Measurements from ENCODE around the gene NELL2.
"Not testable (repeated sequence)": the region's sequence is repeated elsewhere in the genome, so short reads cannot be mapped to it uniquely, and the experiment has no call there.

The NELL2 gene

DNA sequence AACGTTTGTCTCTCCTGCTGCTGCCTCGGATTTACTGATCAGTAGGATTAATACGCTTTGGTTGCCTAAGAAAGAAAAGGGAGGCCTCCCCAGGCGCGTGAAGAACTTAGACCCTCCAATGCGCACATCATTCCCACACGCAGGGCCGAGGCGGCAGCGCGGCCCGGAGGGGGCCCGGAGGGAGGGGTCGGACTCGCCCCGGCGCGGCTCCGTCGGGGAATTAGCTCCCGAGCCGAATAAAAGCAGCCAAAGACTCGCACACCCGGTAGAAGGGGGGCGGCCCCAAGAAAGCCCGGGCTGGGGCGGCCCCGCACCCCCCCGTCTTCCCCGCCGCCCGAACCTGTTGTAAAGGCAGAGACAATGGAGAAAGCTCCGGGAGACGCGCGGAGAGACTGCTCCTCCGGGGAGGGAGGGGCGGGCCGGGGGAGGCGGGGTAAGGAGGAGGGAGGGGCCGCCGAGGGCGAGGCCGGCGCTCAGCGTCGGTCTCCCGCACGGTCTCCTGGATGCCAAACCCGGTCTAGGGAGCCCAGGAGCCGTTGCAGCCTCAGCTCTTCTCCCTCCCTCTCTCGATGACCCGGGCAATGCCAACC lies at the start of gene NELL2:
NELL2 (minus strand) TSS at position 362 of the 590 bp plus-strand sequence. CDS start 446 bp downstream, outside the sequence.
- no peak for DNase-seq

- DNase-seq, result no peak
Observed at GRCh38 chr12:44921736-44922135, 45.6 kb upstream of the NELL2 start.

- no peak for DNase-seq
Observed at GRCh38 chr12:44917141-44917540, 41.0 kb upstream of the NELL2 start.

DNA sequence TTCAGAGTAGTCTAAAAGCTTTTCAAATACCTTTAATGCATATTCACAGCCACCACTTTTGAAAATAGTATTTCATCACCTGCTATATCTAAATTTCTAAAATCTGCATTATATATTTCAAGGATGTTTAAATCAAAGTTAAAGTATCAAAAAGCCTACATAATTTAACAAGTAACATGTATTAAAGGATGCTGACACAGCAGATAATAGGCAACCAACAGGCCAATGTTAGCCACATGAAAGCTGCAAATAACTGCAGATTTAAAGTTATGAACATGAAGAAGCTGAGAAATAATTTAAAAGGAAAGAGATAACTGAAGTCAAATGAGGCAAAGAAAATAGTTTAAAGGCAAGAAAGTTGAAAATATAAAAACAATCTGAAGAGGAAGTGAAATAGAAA lies 39.8 kb upstream of the NELL2 start:
- DNase-seq, result no peak

GRCh38 chr12:44904321-44904720 lies 28.2 kb upstream of the NELL2 start:
- no peak for DNase-seq

- DNase-seq, result not testable (repeated sequence)
Observed at GRCh38 chr12:44898108-44898507, 22.0 kb upstream of the NELL2 start.

DNA sequence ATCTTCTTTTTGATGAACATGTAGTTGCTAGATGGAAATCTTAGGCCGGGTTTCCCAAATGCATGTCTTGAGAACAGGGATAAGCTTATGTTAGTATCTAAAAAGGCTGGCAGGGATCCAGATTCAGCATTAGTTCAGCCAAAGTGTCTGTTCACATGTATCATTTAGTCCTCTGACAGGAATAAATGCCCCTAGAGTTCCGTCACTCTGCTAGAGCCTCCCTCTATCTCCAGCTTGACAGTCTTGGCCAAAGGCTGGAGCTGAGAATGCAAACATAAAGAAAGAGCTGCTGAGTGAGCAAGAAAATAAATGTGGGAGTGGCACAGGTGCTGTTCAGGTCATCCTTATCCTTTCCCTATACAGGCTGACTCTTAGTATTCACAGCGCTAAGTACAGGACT lies 13.8 kb upstream of the NELL2 start:
- DNase-seq, result no peak

DNA sequence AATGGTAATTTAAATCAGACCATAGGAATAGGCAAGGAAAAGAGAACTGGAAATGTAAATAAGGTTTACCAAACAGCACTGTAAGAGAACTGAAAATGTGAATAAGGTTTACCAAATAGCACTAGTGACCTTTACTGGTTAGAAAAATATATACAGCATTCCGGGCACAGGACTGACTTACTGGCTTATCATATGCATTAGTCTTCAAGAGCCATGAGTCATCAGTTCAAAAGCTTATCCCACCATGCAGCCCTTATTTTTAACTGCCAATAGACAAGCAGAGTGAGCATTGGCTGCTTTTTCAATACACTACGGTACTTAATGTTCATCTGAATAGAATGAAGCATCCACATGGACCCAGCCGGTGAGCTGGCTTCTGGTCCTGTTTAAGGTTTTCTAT lies 13.0 kb upstream of the NELL2 start:
- DNase-seq, result no peak

DNA sequence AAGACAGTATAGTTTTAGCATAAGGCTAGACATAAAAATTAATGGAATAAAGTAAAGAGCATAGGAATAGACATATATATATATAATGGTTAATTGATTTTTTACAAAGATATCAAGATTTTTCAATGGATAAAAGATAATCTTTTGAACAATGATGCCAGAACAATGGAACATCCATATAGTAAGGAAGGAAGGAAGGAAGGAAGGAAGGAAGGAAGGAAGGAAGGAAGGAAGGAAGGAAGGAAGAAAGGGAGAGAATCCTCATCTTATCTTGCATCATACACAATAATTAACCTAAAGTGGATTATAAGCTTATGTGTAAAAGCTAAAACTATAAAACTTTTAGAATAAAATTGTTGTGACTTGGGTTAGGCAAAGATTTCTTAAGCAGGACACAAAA lies 9.8 kb upstream of the NELL2 start:
- DNase-seq, result no peak

DNA sequence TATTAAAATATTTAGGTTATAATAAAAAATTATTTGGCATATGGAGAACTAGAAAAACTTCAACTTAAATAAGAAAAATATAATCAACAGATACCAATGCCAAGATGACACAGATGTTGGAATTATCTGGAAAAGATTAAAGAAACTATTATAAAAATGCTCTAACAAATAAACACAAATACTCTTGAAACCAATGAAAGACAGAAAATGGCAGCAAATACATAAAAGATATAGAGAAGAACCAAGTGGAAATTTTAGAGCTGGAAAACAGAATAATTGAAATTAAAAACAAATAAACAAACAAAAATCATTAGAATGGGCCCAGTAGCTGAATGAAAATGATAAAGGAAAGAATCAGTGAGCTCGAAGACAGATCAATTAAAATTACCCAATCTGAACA lies 5.1 kb upstream of the NELL2 start:
- DNase-seq, result no peak

DNA sequence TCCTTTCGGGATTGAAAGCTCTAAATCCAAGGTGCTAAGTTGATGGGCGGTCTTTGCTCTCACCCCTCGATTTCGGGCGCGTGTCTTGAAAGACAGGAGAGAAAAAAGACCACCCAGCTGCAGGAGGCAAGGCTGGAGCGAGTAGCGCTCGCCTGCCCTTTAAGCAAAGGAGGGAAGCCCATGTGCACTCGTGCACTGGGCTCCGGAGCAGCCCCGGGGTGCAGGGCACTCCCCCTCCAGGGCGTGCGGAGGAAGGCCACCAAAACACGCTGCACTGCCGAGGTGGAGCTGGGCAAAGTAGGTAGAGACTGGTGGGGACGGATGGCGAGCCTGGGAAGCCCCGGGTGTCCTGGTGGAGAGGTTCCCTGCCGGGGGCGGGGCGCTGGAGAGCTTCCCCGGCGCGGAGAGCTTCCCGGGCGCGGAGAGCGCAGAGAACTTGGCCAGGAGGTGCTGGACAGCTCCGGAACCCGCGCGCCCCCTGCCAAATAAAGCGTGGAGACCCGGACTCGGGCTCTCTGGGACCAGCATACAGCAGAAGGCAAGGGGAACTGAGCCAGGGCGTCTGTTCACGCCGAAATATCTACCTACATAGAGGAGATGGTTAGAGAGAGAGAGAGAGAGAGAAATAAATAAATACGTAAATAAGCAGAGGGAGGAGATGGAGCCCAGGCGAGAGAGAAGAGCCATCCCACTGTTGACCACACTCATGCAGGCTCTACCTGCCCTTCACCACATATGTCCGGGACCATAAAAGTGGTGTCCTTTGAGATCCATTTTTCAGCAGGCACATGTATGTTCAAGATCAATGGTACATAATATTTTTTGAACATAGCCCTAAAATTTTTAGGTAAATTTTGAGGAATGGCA lies 662 bp upstream of the NELL2 start:
- DNase-seq, result no peak

GRCh38 chr12:44875417-44875953 lies 630 bp downstream of the NELL2 start:
- DNase-seq, result no peak

DNA sequence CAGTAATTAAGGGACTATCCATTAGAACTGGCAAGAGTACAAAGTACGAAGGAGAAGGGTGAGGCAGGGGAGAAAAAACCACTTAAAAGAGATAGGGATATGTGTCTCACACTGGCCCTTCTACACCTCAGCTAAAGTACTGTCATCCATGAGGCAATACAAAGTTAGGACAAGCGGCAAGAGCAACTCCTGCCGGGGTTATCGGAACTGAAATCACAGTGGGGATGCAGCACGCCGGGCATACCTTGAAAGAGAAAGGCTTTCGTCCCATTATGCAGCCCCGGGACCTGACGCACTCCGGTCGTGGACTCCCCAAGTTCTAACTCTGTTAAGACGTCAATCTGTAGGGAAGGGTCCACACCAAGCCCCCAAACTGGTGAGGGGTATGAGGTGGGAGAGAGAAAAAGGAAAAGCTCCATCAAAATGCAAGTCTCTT lies 1.1 kb downstream of the NELL2 start:
- no peak for DNase-seq

DNA sequence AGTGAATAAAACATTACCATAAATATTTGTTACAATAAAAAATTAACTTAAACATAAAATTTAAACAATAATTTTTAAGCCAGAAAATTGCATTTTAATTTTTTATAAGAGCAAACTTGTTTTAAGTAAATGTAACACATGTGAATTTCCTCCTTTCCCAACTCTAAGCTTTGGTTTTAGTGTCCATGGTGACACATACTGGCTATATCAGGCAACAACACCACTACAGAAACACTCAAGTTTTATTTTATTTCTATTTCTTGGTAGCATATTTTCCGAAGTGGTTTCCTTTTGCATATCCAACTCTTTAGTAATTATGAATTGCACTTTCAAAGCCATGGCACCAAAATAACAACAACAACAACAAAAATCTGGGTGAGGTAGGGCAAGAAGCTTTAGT lies 2.2 kb downstream of the NELL2 start:
- no peak for DNase-seq

- DNase-seq, result no peak
Observed at GRCh38 chr12:44869503-44869902, 6.6 kb downstream of the NELL2 start.

DNA sequence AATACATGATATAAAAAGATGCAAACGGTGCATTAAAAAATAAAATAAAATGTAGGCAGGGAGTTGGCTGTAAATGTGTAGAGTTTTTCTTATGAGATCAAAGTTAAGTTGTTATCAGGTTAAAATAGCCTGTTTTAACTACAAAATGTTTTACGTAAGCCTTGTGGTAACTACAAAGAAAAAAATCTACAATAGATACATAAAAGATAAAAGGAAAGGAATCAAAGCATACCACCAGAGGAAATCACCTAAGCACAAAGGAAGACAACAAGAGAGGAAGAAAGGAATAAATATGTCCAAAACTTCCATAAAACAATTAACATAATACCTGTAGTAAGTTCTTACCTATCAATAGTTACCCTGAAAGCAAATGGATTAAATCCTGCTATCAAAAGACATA lies 12.2 kb downstream of the NELL2 start:
- DNase-seq, result no peak

- no peak for DNase-seq
Observed at GRCh38 chr12:44859998-44860689, 16.0 kb downstream of the NELL2 start.

- no peak for DNase-seq
Observed at GRCh38 chr12:44858226-44858855, 17.8 kb downstream of the NELL2 start.

GRCh38 chr12:44852483-44852882 lies 23.6 kb downstream of the NELL2 start:
- DNase-seq, result no peak

DNA sequence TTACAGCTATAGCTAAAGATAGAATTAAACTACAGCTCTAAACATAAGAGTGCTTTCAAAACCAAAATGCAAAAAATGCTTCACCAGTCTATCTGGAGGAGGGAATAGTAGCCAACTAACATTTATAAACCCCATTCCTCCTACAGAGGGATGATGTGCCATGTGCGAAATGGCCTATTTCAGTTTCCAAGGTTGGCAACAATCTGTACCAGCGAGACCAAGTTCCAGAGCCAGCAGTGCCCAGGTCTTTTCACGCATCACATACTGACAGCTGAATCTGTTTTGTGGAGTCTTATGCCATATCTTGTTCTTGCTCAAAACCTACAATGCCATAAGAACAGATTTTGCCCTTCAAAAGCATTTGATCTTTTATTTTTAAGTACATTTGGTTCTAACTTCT lies 24.5 kb downstream of the NELL2 start:
- DNase-seq, result no peak

DNA sequence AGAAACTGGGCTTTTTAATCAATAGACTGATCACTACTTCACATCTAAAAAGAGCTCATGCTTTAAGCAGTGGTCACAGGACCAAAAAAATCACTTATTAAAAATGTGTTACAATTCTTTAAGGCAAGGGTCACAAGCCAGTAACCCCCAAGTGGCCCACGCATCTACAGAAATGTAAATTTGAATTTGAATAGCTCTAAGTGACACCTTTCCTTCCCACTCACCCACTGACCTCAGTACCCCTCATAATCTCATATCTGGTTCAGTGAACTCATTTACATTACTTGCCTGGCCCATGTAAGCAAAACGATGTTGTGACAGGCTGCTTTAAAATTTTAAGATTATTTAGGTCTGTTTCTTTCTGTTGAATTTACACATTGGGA lies 27.4 kb downstream of the NELL2 start:
- no peak for DNase-seq

GRCh38 chr12:44847888-44848702 lies 28.0 kb downstream of the NELL2 start:
- no peak for DNase-seq

Measured in NCI-H1048 (cell line).